Medulla oblongata (tissue), 1 donor: Measurements from ENCODE around the gene MAEL.
A peak's percentile ranks its signal among the peaks of the same experiment; 100 is the strongest.

Experiments used
- DNase-seq: peaks from one replicate; pipeline ENCODE4 v3.0.0-alpha.2; 2015; ENCODE audit errors: extremely low spot score

MAEL gene

DNA sequence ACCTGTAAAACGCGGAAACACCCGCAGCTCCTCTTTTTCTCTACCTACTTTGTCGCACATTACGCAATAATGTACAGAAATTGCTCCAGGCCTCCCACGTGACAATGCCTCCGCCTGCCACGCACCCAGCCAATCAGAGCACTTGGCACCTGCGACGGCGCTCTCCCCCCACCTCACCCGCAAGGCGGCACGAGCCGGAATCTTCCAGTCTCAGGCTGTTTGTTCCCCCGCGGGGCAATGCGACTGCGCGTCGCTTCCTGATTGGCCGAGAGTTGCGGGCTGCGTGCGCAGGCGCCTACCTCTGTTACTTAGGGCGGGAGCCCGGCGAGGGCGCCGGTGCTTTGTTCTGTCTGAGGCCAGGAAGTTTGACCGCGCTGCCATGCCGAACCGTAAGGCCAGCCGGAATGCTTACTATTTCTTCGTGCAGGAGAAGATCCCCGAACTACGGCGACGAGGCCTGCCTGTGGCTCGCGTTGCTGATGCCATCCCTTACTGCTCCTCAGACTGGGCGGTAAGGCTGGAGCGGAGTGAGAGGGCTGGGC lies at the start of gene MAEL:
TSS of gene MAEL (plus strand) at position 307 of the 542 bp plus-strand sequence. CDS start at position 380, 73 bp downstream.
- no peak for DNase-seq

DNA sequence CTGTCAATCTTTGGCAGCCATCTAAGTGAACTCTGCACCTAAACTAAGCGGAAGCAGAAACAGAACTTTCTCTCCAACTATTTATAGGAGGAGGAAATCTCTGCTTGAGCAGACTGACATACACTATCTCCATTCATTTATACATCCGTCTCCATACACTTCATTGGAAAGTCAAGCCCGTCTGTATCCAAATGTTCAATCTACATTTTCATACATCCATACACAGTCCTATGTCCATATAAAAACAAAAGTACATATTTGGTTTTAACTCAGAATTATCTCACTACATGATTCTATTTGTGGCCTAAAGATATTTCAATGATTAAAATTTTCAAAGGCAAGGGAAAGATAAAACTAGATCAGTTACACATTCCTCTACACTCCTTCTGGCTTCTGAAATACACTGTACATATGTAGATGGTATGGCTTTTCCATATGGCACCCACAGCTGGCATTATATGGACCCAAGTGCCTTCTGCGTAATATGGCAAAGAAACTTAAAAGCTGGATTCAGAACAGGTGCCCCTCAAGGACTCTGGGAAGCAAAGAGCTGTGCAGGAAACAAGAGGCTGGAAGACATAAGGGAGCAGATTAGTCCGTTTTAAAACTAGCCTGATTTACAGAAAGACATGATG lies 49.2 kb upstream of the MAEL start:
- no peak for DNase-seq

DNA sequence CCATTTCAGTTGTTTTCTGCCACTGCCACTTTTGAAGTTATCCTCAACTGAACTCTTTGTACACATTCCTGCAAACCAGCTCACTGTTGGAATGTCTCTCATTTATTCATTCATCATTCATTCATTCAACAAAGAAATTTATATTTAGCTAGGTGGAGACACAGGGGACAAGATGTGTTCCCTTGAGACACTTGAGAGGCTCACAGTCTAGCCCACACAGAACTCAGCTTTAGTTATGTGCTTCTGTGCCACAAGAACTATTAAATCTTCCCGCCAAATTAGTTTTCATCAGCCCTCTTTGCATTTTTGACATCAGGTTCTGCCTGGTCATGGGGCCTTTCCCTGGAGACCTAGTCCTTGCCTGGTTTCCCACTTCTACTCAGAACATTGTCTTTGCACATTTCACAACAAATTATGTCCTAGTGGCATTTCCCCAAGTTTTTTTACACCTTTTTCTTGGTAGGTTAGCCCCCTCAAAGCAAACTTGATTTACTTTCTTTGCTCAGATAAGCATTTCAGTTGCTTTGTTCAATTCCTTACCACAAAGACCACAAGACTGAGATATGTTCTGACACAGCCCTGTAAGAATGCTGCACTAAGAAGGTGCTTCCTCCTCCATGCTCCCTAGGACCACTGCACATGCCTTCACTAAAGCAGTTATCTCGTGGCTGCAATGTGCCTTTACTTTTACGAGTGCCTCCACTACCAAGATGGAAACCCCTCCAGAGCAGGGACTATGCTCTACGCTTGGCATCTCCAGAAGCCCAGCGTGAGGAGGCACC lies 44.7 kb upstream of the MAEL start:
- DNase-seq, result no peak

DNA sequence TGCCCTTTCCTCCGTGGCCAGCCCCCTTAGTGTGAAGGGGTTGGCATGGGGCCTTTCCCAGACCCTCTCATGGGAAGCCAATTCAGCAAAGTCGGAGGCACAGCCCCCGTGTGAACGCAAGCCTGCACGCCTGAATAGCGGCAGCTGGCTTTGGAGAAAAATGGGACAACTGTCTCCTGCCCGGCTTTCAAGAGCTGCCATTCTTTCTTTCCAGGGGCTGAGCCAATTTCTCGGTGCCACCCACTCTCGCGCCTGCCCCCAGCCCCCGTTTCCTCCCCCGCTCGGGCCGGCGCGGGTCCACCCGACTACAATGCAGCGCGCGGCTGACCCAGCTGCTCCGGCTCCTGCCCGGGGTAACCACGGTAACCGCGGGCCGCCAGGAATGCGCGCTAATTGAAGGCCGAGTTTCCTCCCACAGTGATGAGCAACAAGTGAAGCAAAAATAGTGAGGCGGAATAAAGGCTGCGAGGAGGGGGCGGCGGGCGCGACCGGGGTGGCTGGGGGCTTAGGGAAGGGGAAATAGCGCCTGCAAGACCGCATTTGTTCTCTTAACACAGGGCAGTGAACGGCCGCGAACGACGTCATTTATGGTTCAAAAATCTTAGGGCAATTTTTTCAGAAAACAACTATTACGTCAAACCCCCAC lies 41.6 kb upstream of the MAEL start:
- peak; percentile 94 for DNase-seq

DNA sequence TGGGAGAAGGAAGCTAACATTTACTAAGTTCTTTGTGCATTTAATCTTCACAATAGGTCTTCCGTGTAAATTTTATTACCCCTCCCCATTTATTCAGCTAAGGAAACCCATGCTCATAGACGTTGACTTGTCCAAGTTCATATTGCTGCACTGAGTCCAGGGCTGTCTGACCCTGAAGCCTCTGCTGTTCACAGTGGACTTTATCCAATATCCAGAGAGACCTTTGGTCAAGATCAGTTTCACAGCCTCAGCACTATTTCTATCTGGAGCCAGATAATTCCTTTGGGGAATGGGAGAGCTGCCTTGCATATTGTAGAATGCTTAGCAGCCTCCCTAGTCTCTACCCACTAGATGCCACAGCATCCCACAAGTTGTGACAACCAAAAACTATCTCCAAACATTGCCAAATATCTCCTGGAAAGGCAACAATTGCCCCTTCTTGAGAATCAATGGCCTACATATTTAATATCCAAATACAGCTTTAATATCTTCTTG lies 40.2 kb upstream of the MAEL start:
- no peak for DNase-seq

DNA sequence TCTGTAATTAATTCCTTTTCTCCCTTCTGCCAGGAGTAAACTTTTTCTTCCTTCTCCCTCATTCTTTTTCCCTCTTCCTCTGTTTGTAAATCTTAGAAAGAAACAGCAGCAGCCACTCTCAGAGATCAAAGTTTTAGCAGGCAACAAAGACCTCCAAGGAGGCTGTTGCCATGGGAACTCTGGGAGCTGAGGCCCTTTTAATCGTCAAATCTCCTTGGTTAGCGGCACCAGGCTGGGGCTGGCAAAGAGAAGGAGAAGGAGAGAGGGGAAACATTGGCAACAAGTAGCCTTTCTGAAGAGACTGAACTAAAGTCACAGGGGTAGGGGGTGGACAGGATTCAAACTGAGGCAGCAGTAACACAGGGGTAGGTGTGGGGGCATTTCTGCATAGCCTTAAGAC lies 38.9 kb upstream of the MAEL start:
- DNase-seq, result peak; percentile 66

DNA sequence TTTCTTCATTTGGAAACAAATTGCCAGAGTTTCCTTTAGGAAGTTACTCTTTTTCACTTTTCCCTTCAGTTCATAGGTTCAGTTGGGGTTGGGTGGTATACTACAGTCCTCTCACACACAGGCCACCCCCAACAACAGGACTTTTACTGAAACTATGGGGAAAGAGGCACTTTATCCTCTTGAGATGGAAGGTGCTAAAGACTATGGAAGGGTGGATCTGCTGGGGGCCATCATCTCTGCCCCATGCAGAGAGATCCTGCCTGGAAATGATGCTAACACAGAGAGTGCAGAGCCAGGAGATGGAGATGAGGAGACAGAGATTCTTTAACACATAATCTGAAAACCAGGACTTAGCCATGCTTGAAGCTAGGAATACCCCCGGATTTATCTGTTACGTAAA lies 38.0 kb upstream of the MAEL start:
- no peak for DNase-seq

DNA sequence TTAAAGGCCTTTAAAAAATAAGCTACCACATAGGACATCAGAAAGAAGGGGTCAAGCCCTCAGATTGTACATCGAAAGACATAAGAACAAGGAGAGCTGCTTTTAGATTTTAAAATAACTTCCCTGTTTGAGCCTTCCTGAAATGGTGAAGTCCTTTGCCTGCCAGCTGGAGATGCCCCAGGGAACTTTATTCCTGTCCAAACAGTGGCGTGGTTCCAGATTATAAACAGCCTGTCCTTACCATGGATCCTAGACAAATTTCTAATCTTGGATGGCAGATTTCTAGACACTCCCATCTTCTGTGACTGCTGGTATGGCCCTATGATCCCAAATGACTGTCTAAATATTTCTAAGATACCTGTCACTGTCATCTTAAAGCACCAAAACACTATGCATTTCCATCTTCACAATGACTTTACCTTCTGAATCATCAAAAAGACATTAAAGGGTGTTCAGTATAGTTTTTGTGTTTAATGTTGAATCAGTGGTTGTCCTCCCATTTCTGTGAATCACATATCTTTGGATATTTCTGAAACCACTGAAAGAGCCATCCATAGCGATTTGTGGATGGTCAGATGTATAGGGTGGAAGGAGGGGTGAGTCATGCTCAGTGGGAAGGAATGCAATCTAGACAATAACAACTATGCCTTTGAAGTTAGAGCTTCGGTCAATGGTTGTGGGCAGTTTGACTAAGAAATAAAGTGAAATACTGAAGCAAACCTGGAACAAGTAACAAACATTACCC lies 36.9 kb upstream of the MAEL start:
- no peak for DNase-seq

DNA sequence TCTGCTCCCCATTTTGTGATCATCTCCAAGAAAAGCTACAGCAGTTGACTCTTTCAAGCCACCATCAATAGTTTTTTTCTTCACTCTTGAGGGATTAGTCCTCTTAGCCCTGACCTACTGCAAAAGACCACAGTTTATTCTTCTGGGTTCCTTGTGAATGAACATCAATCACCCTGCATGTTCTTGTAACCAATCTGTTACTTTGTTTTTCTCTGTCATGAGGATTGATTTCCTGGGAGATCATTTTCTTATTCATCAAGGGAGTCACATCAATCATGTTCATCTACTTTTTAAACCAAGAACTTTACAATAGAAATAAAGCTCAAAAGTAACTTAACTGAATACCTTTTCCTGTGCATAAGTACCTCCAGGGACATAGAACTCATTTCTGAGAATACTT lies 35.6 kb upstream of the MAEL start:
- DNase-seq, result no peak

DNA sequence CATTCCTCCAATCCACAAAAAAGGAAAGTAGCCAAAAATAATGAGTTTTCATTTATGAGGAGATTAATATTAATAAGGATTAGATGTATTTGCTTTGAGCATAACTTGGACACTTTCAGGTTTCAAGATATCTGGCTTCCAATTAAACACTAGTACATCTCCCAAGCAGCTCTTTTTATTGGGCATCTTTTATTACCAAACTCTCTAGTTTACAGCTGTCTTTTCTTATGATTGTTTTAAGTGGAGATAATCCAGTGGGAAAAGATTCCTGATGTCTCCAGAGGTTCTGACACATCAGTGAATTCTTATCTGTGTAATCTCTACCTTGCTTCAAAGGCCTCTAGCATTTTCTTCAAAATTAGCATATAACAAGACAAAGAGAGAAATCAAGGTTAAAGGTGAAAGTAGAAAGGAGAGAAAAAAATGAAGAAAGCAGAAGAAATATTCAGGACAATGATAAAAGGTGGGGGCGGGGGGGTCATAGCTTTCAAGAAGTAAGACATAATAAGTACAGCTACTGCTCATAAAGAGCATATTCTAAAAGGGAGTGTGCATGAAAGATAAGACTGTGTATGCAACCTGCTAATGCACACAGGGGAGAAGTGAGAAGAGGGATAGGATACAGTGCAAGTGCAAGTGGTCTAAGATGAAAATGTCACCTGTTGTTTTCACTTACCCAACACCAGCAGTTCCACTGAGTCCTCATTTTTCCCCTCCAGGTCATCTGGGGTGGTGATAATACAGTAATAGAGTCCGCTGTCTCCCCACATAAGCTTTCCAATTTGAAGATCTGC lies 32.8 kb upstream of the MAEL start:
- DNase-seq, result no peak

DNA sequence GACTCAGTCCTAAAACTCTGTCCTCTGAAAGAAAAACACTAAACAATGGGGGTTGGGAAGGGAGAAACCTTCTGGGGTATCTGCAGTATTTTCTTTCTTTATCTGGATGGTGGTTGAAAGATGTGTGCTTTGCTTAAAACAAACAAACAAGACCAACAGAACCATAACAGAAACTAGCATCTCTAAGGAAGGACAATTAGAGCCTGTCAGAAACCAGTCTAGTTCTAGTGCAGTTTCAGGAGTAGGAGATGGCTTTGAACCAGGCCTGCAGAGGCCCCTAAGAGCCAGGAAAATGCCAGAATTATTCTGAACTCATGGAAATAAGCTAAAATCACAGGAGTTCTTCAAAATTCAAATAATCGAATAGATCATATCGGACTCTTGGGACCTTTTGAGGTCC lies 32.2 kb upstream of the MAEL start:
- DNase-seq, result no peak

DNA sequence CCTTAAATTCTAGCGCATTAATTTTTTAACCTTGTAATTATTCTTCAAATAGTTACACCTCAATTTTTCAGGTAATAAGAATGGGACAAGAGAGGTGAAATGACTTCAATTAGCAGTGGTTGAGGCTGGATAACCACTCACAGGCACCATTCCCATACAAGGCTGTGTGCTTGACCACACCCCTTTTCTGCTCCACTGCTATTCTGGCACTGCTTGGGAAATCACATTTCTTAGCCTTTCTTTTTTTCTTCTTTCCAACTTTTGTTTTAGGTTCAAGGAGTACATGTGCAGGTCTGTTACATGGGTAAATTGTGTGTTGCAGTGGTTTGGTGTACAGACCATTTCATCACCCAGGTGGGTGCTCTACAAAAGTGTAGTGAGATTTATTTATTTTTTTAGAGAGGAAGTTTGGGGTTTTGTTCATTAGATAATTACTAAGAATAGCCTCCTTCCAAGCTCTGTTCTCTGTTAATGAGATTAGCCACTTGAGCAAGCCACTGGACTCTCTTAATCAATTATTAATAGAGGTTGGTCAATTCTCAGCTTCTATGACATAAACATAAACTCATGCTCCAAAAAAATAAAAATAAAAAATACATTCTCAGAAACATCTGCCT lies 28.1 kb upstream of the MAEL start:
- no peak for DNase-seq

DNA sequence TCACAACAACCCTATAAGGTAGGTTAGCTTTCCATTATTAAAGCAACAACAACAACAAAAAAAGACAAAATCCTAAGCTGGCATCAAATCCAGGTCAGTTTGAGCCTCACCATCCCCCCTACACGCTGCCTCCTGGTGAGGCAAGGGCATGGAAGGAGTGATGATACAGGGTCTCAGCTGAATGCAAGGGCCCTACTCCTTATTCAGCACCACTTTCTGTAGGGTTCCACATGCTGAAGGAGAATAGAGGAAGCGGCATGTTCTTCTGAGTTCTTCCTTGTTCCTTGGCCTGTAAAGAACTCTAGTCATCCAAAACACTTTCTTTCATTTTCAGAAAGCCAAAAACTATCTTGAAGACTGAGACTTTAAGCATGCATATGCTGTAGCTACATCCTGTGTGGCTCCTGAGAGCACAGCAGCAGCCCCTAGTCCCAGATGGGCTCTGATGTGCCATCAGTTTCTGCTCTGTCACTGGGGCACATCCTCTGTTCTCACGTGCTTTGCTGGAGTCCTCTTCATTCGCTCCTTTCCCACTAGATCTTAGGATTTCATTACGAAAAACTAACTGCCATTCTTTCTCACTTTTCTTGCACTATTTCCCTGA lies 19.9 kb upstream of the MAEL start:
- no peak for DNase-seq

DNA sequence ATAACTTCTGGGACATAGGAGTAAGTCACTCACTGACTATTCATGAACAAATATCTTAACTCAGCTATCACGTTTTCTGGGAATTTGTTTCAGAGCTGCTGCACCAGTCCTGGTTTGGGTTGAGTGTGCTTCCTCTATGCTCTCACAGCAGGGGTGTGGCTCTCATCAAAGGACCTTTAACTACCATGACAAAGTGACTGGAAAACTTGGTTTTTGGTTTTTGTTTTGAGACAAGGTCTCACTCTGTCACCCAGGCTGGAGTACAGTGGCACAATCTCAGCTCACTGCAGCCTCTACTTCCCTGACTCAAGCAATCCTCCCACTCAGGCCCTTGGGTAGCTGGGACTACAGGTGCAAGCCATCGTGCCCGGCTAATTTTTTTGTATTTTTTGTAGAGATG lies 17.8 kb upstream of the MAEL start:
- no peak for DNase-seq

DNA sequence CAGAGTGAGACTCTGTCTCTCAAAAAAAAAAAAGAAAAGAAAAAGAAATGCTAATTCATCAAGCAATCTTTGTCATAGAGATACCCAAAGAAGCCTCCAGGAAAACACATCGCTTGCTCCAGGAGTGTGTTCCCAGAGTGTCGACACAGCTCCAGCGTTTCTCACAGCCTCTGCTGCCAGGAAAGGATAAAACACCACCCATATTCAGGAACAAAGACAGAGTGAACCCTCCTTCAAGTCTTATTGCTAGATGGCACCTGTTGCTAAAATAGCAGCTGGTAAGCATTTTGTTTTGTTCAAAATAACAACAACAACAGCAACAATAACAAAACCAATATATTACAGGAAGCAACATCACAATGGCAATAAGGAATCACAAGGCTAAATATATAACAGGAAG lies 16.9 kb upstream of the MAEL start:
- DNase-seq, result no peak

DNA sequence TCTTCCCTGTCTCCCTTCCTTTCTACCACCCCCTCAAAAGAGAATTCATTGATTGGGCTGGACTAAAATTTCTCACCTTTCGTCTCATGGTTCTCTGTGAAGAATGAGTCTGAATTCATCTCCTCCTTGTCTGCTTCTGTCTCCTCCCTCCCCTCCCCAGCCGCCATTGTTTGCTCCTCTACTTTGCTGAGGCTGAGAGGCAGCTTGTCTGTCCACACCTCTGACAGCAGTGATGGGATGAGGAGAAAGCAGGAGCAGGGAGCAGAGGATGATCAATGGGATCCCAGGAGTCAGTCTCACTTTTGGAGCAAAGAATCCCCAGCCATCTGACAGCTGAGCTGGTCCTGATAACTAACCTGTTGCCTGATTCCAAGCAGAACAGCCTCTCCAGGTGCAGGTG lies 16.3 kb upstream of the MAEL start:
- DNase-seq, result no peak

DNA sequence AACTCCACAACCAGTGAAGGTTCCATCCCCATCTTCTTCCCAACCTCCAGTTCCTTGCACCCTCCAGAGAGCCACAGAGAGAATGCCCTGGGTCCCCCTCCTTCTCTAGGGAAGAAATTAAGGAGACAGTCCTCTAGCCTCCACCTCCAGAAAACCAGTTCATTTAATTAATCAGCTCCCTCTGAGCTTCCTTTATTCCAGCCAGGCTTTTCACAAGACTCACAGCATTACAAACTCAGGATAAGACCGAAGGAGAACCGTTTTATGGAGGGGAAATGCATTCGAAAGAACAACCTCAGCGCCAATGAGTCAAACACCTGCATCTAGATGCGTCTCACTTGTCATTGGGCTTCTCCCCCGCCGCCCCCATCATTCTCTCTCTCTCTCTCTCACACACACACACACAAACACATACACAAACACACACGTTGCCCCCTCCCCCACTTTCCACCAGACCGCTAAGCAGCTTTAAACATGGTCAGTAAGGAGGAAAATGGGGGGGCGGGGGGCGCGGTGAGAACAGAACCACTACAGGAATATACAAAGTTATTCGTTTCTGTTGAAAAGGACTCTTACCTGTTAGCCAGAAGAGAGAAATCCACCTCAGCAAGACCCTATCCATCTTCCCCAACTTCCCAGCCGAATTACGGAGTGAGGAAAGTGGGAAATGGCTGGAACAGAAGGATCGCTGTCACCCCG lies 14.3 kb upstream of the MAEL start:
- DNase-seq, result peak; percentile 42

DNA sequence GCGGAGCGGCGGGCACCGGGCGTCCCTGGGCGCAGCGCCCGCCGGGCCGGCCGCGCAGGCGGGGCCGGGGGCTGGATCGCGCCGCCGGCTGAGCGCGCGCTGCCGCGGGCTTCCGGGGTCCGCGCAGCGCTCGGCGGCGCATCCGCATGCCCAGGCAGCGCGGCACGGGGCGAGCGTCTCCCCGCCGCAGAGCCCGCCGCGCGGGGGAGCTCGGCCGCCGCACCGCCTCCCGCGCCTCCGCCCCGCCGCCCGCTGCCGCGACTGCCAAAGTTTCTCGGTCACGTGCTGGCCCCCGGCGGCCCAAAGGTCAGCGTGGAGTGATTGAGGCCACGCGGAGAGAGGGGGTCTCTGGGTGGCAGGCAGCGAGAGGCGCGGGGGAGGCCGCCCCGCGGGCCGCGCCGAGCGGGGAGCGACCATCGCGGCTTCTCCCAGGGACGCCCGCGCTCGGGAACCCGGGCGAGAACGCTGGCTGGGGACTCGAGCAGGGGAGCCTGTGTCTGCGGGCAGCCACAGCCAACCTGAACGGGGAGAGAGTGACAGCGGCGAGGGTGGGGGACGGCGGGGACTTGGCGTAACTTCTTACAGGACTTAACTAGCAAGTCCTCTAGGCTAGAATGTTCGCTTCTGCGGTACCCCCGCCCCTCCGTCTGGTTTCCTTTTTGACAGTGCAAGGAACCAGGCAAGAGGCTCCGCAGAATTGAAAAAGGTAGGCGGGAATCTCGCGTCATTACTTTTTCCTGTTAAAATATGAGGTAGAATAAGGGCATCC lies 13.5 kb upstream of the MAEL start, which contains the start of gene ILDR2:
TSS of gene ILDR2 (minus strand) at position 180 of the 769 bp plus-strand sequence. CDS start 272 bp downstream, outside the sequence.
- peak; percentile 52 for DNase-seq

DNA sequence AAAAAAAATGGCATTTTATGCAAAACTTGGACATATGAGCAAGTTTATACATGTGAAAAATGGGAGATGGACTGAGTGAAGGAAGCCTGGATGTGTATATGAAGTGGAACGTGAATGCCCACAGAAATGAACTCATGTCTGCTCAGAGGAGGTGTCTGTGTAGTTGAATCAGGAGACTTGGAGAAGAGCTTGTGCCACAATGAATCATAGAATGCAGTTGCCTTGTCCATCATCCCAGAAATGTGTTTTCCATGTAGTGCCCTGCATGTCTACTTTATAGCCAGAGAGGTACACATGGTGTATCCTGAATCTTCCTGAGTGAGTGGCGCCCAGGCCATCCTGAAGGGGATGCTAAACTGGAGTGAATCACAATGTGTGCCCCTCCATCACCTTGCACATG lies 11.1 kb upstream of the MAEL start:
- no peak for DNase-seq
